ENCODE results near the gene RBBP8.
A peak's percentile ranks its signal among the peaks of the same experiment; 100 is the strongest.

The RBBP8 gene

DNA sequence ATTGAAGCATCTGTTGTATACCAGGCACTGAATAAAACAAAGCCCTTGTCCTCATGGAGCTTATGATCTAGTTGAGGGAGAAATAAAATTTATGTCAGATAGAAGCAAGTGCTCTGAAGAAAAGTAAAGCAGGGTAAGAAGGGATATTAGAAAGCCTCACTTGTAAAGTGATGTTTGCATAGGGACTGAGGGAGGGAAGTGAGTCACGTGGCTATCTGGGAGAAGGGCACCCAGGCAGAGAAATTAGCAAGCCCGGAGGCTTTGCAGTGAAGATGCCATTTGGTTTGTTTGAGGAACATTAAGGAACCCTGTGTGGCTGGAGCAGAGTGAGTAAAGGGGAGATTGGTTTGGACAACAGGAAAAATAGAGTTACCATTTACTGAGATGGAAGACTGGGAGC lies 52.1 kb downstream of the RBBP8 start:
- no peak for DNase-seq (ENCODE audit: low read depth)
- H3K4me3 ChIP-seq (ENCODE audit: control insufficient read depth, low read depth, low read length): no peak overlapping the region
- TF ChIP-seq, protein P1, sequence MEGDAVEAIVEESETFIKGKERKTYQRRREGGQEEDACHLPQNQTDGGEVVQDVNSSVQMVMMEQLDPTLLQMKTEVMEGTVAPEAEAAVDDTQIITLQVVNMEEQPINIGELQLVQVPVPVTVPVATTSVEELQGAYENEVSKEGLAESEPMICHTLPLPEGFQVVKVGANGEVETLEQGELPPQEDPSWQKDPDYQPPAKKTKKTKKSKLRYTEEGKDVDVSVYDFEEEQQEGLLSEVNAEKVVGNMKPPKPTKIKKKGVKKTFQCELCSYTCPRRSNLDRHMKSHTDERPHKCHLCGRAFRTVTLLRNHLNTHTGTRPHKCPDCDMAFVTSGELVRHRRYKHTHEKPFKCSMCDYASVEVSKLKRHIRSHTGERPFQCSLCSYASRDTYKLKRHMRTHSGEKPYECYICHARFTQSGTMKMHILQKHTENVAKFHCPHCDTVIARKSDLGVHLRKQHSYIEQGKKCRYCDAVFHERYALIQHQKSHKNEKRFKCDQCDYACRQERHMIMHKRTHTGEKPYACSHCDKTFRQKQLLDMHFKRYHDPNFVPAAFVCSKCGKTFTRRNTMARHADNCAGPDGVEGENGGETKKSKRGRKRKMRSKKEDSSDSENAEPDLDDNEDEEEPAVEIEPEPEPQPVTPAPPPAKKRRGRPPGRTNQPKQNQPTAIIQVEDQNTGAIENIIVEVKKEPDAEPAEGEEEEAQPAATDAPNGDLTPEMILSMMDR (IDR thresholded peaks at IDR 0.05; ENCODE audit: control insufficient read depth, insufficient read depth, low read depth, low read length, missing control alignments): no peak

GRCh38 chr18:22987547-22988189 lies 54.5 kb downstream of the RBBP8 start:
- no peak for DNase-seq (ENCODE audit: low read depth)
- no peak overlapping the region for H3K4me3 ChIP-seq (ENCODE audit: control insufficient read depth, low read depth, low read length)
- TF ChIP-seq, protein P1 (IDR thresholded peaks at IDR 0.05; ENCODE audit: control insufficient read depth, insufficient read depth, low read depth, low read length, missing control alignments): no peak

DNA sequence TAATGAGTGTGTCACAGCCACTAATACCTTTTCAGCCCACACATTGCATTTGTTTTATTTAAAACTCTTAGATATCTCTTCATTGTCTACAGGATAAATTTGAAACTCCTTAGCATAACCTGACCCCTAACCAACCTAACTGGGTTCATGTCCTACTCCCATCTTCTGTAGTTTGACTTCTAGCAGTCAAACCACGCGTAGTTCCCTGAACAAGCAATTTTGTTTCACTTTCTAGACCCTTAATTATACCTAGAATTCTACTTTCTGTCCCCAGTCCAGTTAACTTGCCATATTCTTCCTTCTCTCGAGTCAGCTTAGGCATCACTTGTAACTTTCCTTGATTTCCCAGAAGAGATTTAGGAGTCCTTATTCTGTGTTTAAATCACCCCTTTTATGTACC lies 55.1 kb downstream of the RBBP8 start:
- TF ChIP-seq, protein P1 (IDR thresholded peaks at IDR 0.05; ENCODE audit: control insufficient read depth, insufficient read depth, low read depth, low read length, missing control alignments): no peak
- DNase-seq (ENCODE audit: low read depth): no peak

GRCh38 chr18:22998344-22998743 lies 65.2 kb downstream of the RBBP8 start:
- no peak overlapping the region for H3K4me3 ChIP-seq (ENCODE audit: control insufficient read depth, low read depth, low read length)
- no peak for DNase-seq (ENCODE audit: low read depth)
- TF ChIP-seq, protein P1 (IDR thresholded peaks at IDR 0.05; ENCODE audit: control insufficient read depth, insufficient read depth, low read depth, low read length, missing control alignments): no peak

More for the DNA sequence above, 55.1 kb downstream of the RBBP8 start:
- no peak overlapping the region for H3K4me3 ChIP-seq (ENCODE audit: control insufficient read depth, low read depth, low read length)

- DNase-seq (ENCODE audit: low read depth): peak; percentile 32
- TF ChIP-seq, protein P1 (IDR thresholded peaks at IDR 0.05; ENCODE audit: control insufficient read depth, insufficient read depth, low read depth, low read length, missing control alignments): peak; percentile 7
- H3K4me3 ChIP-seq (ENCODE audit: control insufficient read depth, low read depth, low read length): no peak overlapping the region
These were observed 66.1 kb downstream of the RBBP8 start for GRCh38 chr18:22999212-22999611.

GRCh38 chr18:22999647-23000046 lies 66.5 kb downstream of the RBBP8 start:
- TF ChIP-seq, protein P1 (IDR thresholded peaks at IDR 0.05; ENCODE audit: control insufficient read depth, insufficient read depth, low read depth, low read length, missing control alignments): no peak
- no peak overlapping the region for H3K4me3 ChIP-seq (ENCODE audit: control insufficient read depth, low read depth, low read length)
- no peak for DNase-seq (ENCODE audit: low read depth)
